Liver (tissue), 9 donors: ENCODE data around the gene TNS3. TPM values are rescaled to one million over a fixed set of nuclear protein-coding genes. Genes with fewer than 3 reads are reported as not detected.

Source experiments
- DNase-seq: peaks from one replicate; pipeline ENCODE4 v3.0.0-alpha.2; 2017; ENCODE audit warnings: low spot score
- H3K27ac ChIP-seq, 2 donors: one replicate each; pipeline ENCODE4 v1.7.0; 2013; ENCODE audit warnings: inconsistent platforms in 2 of 2, low read length in 2 of 2, control low read depth in 1 of 2, low read depth in 1 of 2, mild to moderate bottlenecking in 1 of 2
- H3K27me3 ChIP-seq, 4 donors: one replicate each; pipeline versions ENCODE4 v1.6.1 to v1.7.0; 2013; ENCODE audit warnings: low read length in 3 of 4, inconsistent platforms in 1 of 4, mild to moderate bottlenecking in 1 of 4, moderate library complexity in 1 of 4; ENCODE audit not compliant: control insufficient read depth in 4 of 4, insufficient read depth in 4 of 4
- H3K36me3 ChIP-seq, 4 donors: one replicate each; pipeline versions ENCODE4 v1.6.1 to v1.7.0; 2013; ENCODE audit warnings: low read length in 3 of 4, mild to moderate bottlenecking in 3 of 4, low read depth in 1 of 4, moderate library complexity in 1 of 4; ENCODE audit not compliant: control insufficient read depth in 4 of 4, insufficient read depth in 3 of 4
- H3K4me1 ChIP-seq, 4 donors: one replicate each; pipeline versions ENCODE4 v1.6.1 to v1.7.0; 2013; ENCODE audit warnings: low read length in 3 of 4, mild to moderate bottlenecking in 3 of 4, moderate library complexity in 1 of 4; ENCODE audit not compliant: control insufficient read depth in 4 of 4, insufficient read depth in 4 of 4
- H3K4me3 ChIP-seq, 3 donors: one replicate each; pipeline versions ENCODE4 v1.6.1 to v1.7.0; 2013; ENCODE audit warnings: low read length in 3 of 3, control low read depth in 1 of 3, low read depth in 1 of 3, mild to moderate bottlenecking in 1 of 3
- H3K9ac ChIP-seq, 2 donors: one replicate each; pipeline ENCODE4 v1.7.0; 2013; ENCODE audit warnings: low read length in 2 of 2, mild to moderate bottlenecking in 2 of 2, moderate library complexity in 2 of 2, control low read depth in 1 of 2, low read depth in 1 of 2
- H3K9me3 ChIP-seq, 4 donors: one replicate each; pipeline versions ENCODE4 v1.6.1 to v1.7.0; 2013; ENCODE audit warnings: low read length in 3 of 4; ENCODE audit not compliant: control insufficient read depth in 4 of 4
- CTCF ChIP-seq: fragments of 150-350 bp; IDR thresholded peaks from 2 replicates; pipeline ENCODE4 v1.5.1; 2017; ENCODE audit warnings: improper control_type of control experiment, low read depth, low read length; ENCODE audit not compliant: missing input control
- EGR1 ChIP-seq, 2 donors: IDR thresholded peaks; 2 replicates each; pipeline ENCODE4 v1.6.1; 2016 to 2018; ENCODE audit warnings: antibody characterized with exemption in 2 of 2, low read depth in 2 of 2
- FOXA1 ChIP-seq: IDR thresholded peaks from 2 replicates; pipeline ENCODE4 v1.6.1; 2016; ENCODE audit warnings: antibody characterized with exemption
- FOXA2 ChIP-seq: IDR thresholded peaks from 2 replicates; pipeline ENCODE4 v1.6.1; 2016; ENCODE audit warnings: antibody characterized with exemption
- HNF4A ChIP-seq, 2 donors: conservative IDR thresholded peaks; 2 replicates each; pipeline ENCODE4 v1.6.1; 2016; ENCODE audit warnings: antibody characterized with exemption in 2 of 2, mild to moderate bottlenecking in 2 of 2
- HNF4G ChIP-seq: IDR thresholded peaks from 2 replicates; pipeline ENCODE4 v1.6.1; 2016; ENCODE audit warnings: antibody characterized with exemption
- JUND ChIP-seq, 2 donors: IDR thresholded peaks; 2 replicates each; pipeline ENCODE4 v1.6.1; 2016; ENCODE audit warnings: antibody characterized with exemption in 2 of 2
- NR2F2 ChIP-seq: IDR thresholded peaks from 2 replicates; pipeline ENCODE4 v1.6.1; 2016; ENCODE audit warnings: antibody characterized with exemption
- RAD21 ChIP-seq, 2 donors: IDR thresholded peaks; 2 replicates each; pipeline ENCODE4 v1.6.1; 2016; ENCODE audit warnings: antibody characterized with exemption in 2 of 2, mild to moderate bottlenecking in 2 of 2
- REST ChIP-seq: IDR thresholded peaks from 2 replicates; pipeline ENCODE4 v1.6.1; 2016; ENCODE audit warnings: antibody characterized with exemption, mild to moderate bottlenecking
- RXRA ChIP-seq, 2 donors: IDR thresholded peaks; 2 replicates each; pipeline ENCODE4 v1.6.1; 2017 to 2018; ENCODE audit warnings: antibody characterized with exemption in 2 of 2, mild to moderate bottlenecking in 1 of 2
- SP1 ChIP-seq: IDR thresholded peaks from 2 replicates; pipeline ENCODE4 v1.6.1; 2018; ENCODE audit warnings: antibody characterized with exemption, mild to moderate bottlenecking
- TAF1 ChIP-seq: conservative IDR thresholded peaks from 2 replicates; pipeline ENCODE4 v1.6.1; 2016; ENCODE audit warnings: antibody characterized with exemption, mild to moderate bottlenecking
- YY1 ChIP-seq: IDR thresholded peaks from 2 replicates; pipeline ENCODE4 v1.6.1; 2016; ENCODE audit warnings: antibody characterized with exemption, mild to moderate bottlenecking
- WGBS: extraction: QIAGEN DNeasy Blood & Tissue Kit; methylation state at CpG from one replicate; pipeline ENCODE4 v1.1.7; 2013; 5-methylcytosine and 5-hydroxymethylcytosine counted together
- polyA plus RNA-seq, 2 donors: library from polyadenylated mRNA; stranded (reverse) in 1 of 2; unstranded in 1 of 2; fragments of 200-250 nt in 1 of 2; fragments of >200 nt in 1 of 2; fragmentation: Nextera tagmentation in 1 of 2; extraction: Ambion mirVana in 1 of 2; gene quantifications; one replicate each; pipeline versions ENCODE4 v1.2.1 to v1.2.3, GENCODE V29; 2013 to 2015
- total RNA-seq, 2 donors: library from RNA; depleted of rRNA; stranded (reverse); fragments of >200 nt; gene quantifications; one replicate each; pipeline ENCODE4 v1.2.3, GENCODE V29; 2014
- TF ChIP-seq, protein P1 (sequence below): IDR thresholded peaks from 2 replicates; pipeline ENCODE4 v1.6.1; 2016; ENCODE audit warnings: antibody characterized with exemption
- TF ChIP-seq, protein P2 (sequence below): IDR thresholded peaks from 2 replicates; pipeline ENCODE4 v1.6.1; 2016; ENCODE audit warnings: antibody characterized with exemption
- TF ChIP-seq, protein P3 (sequence below): IDR thresholded peaks from 2 replicates; pipeline ENCODE4 v1.6.1; 2016; ENCODE audit warnings: antibody characterized with exemption
- donor health status: healthy.
- donor health status: healthy.
- donor health status: healthy.
- donor health status: healthy.
- donor health status: healthy.

TNS3 gene
- total and polyA plus RNA-seq, 4 donors, result 16.8 to 100 (median 29.5) TPM

GRCh38 chr7:47546733-47547494 lies 35.0 kb downstream of the TNS3 start:
- WGBS, result 88% methylated on average over 19 of the region's 19 CpGs
- Histone ChIP-seq H3K4me1 (peaks cover 0 to 4% (median 2%) of the 10 kb centered on the region in 4 donors), H3K4me3 (no peak overlapping the region), H3K9me3 (no peaks in the 10 kb centered on the region), H3K36me3 (peaks cover 0 to 3% (median 1%) of the 10 kb centered on the region in 4 donors), H3K9ac (no peak overlapping the region), H3K27me3 (no peaks in the 10 kb centered on the region), H3K27ac (no peak overlapping the region)
- TF ChIP-seq EGR1 (IDR thresholded peaks at IDR 0.05; ENCODE audit: low read depth in 2 of 2) (no peak), SP1 (no peak), RAD21 (IDR thresholded peaks at IDR 0.05) (no peak), HNF4G (no peak), FOXA1 (no peak), REST (no peak), JUND (IDR thresholded peaks at IDR 0.05) (no peak), CTCF (no peak), TAF1 (no peak), YY1 (no peak), FOXA2 (no peak), HNF4A (conservative IDR thresholded peaks at IDR 0.05) (no peak), RXRA (IDR thresholded peaks at IDR 0.05) (no peak)
- TF ChIP-seq, protein P1, sequence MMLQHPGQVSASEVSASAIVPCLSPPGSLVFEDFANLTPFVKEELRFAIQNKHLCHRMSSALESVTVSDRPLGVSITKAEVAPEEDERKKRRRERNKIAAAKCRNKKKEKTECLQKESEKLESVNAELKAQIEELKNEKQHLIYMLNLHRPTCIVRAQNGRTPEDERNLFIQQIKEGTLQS, result no peak
- TF ChIP-seq, protein P2, sequence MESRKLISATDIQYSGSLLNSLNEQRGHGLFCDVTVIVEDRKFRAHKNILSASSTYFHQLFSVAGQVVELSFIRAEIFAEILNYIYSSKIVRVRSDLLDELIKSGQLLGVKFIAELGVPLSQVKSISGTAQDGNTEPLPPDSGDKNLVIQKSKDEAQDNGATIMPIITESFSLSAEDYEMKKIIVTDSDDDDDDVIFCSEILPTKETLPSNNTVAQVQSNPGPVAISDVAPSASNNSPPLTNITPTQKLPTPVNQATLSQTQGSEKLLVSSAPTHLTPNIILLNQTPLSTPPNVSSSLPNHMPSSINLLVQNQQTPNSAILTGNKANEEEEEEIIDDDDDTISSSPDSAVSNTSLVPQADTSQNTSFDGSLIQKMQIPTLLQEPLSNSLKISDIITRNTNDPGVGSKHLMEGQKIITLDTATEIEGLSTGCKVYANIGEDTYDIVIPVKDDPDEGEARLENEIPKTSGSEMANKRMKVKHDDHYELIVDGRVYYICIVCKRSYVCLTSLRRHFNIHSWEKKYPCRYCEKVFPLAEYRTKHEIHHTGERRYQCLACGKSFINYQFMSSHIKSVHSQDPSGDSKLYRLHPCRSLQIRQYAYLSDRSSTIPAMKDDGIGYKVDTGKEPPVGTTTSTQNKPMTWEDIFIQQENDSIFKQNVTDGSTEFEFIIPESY, result no peak
- no peak for DNase-seq

- Histone ChIP-seq H3K36me3 (peaks cover 0 to 3% (median 1%) of the 10 kb centered on the region in 4 donors), H3K9me3 (no peaks in the 10 kb centered on the region), H3K4me3 (no peak overlapping the region), H3K27me3 (no peaks in the 10 kb centered on the region), H3K4me1 (peaks cover 0 to 4% (median 3%) of the 10 kb centered on the region in 4 donors), H3K27ac (no peak overlapping the region), H3K9ac (no peak overlapping the region)
- TF ChIP-seq, protein P2, result no peak
- TF ChIP-seq EGR1 (IDR thresholded peaks at IDR 0.05; ENCODE audit: low read depth in 2 of 2) (no peak), HNF4A (conservative IDR thresholded peaks at IDR 0.05) (no peak), SP1 (no peak), FOXA2 (no peak), NR2F2 (no peak), TAF1 (no peak), CTCF (no peak), YY1 (no peak)
- TF ChIP-seq, protein P1, result no peak
- TF ChIP-seq, protein P3, sequence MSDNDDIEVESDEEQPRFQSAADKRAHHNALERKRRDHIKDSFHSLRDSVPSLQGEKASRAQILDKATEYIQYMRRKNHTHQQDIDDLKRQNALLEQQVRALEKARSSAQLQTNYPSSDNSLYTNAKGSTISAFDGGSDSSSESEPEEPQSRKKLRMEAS, result no peak
- 97% methylated on average over 14 of the region's 14 CpGs for WGBS
- DNase-seq, result no peak
Measured at GRCh38 chr7:47546171-47546570, 35.7 kb downstream of the TNS3 start.
